ENCODE results near the gene PCDHGA7.
"Not testable (repeated sequence)": the region's sequence is repeated elsewhere in the genome, so short reads cannot be mapped to it uniquely, and the experiment has no call there.

Gene PCDHGA7

GRCh38 chr5:141398608-141399007 lies 16.1 kb downstream of the PCDHGA7 start:
- DNase-seq (ENCODE audit: low spot score), result no peak

- no peak for DNase-seq (ENCODE audit: low spot score)
Measured at GRCh38 chr5:141399555-141400258, 17.2 kb downstream of the PCDHGA7 start.

- DNase-seq (ENCODE audit: low spot score), result peak; percentile 56
Measured at GRCh38 chr5:141402553-141403243, 20.2 kb downstream of the PCDHGA7 start, which contains the start of gene PCDHGA9. Gene PCDHGA9, plus strand, starts transcription at chr5:141402778. Its CDS starts 175 bp downstream, at chr5:141402953.

- no peak for DNase-seq (ENCODE audit: low spot score)
Measured at GRCh38 chr5:141403387-141403786, 20.8 kb downstream of the PCDHGA7 start.

- DNase-seq (ENCODE audit: low spot score), result not testable (repeated sequence)
Measured at GRCh38 chr5:141407790-141408505, 25.4 kb downstream of the PCDHGA7 start, which contains the start of gene PCDHGB6. Gene PCDHGB6, plus strand, starts transcription at chr5:141408021. Its CDS starts 182 bp downstream, at chr5:141408203.

GRCh38 chr5:141409598-141410306 lies 27.2 kb downstream of the PCDHGA7 start:
- DNase-seq (ENCODE audit: low spot score), result no peak

GRCh38 chr5:141411575-141411974 lies 29.0 kb downstream of the PCDHGA7 start:
- DNase-seq (ENCODE audit: low spot score), result no peak

- no peak for DNase-seq (ENCODE audit: low spot score)
Measured at GRCh38 chr5:141412854-141413539, 30.5 kb downstream of the PCDHGA7 start, which contains the start of gene PCDHGA10. Gene PCDHGA10, plus strand, starts transcription at chr5:141412987. Its CDS starts 189 bp downstream, at chr5:141413176.

GRCh38 chr5:141413540-141414069 lies 31.1 kb downstream of the PCDHGA7 start:
- no peak for DNase-seq (ENCODE audit: low spot score)

- not testable (repeated sequence) for DNase-seq (ENCODE audit: low spot score)
Measured at GRCh38 chr5:141414548-141415274, 32.2 kb downstream of the PCDHGA7 start.

- not testable (repeated sequence) for DNase-seq (ENCODE audit: low spot score)
Measured at GRCh38 chr5:141415275-141415618, 32.7 kb downstream of the PCDHGA7 start.

- DNase-seq (ENCODE audit: low spot score), result not testable (repeated sequence)
Measured at GRCh38 chr5:141417494-141418172, 35.1 kb downstream of the PCDHGA7 start, which contains the start of gene PCDHGB7. Gene PCDHGB7, plus strand, starts transcription at chr5:141417677. Its CDS starts 183 bp downstream, at chr5:141417860.

- DNase-seq (ENCODE audit: low spot score), result no peak
Measured at GRCh38 chr5:141419074-141419880, 36.7 kb downstream of the PCDHGA7 start.

- DNase-seq (ENCODE audit: low spot score), result no peak
Measured at GRCh38 chr5:141420855-141421488, 38.4 kb downstream of the PCDHGA7 start, which contains the start of gene PCDHGA11. Gene PCDHGA11, plus strand, starts transcription at chr5:141421051. Its CDS starts 177 bp downstream, at chr5:141421228.

GRCh38 chr5:141421489-141421855 lies 38.9 kb downstream of the PCDHGA7 start:
- DNase-seq (ENCODE audit: low spot score), result no peak

- no peak for DNase-seq (ENCODE audit: low spot score)
Measured at GRCh38 chr5:141422742-141423291, 40.3 kb downstream of the PCDHGA7 start.

GRCh38 chr5:141427783-141428426 lies 45.4 kb downstream of the PCDHGA7 start:
- DNase-seq (ENCODE audit: low spot score), result no peak

All from D341Med (cell line).